WTC11 (cell line): ENCODE results near the gene ADAMTS7.

Experiments
- JAZF1 ChIP-seq: fragments of 250-450 bp; sonication (Bioruptor Pico); IDR thresholded peaks from 2 replicates; pipeline ENCODE4 v1.9.0; 2021; ENCODE audit warnings: moderate library complexity, mild to moderate bottlenecking, inconsistent platforms
- ZNF121 ChIP-seq: sonication (generic); formaldehyde crosslinking; IDR thresholded peaks from 2 replicates; pipeline ENCODE4 v1.8.0; 2023; ENCODE audit warnings: missing genetic modification reagents
- TF ChIP-seq, protein P1 (sequence below): sonication (generic); formaldehyde crosslinking; conservative IDR thresholded peaks from 2 replicates; pipeline ENCODE4 v1.8.1; 2023; ENCODE audit warnings: mild to moderate bottlenecking, low read depth, missing genetic modification reagents, moderate library complexity
- TF ChIP-seq, protein P2 (sequence below): sonication (generic); formaldehyde crosslinking; IDR thresholded peaks from 2 replicates; pipeline ENCODE4 v1.8.1; 2022; ENCODE audit warnings: low read depth, missing genetic modification reagents, borderline replicate concordance

DNA sequence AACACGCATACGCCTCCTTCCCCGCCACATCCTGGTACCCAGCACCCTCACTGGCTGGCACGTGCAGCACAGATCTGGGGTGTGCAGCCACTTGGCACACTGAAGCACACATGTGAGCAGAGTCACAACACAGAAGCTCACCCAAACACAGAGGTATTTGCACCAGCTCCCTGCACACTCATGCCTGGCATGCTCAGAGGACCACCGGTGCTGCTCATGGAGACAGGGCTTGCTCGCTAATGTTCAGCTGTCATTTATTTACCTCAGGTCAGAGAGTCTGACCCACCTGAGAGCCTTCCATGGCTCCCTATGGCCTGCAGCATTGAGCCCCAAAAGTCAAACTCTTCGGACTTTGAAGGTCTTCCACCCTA lies 70.4 kb downstream of the ADAMTS7 start:
- TF ChIP-seq, protein P1, sequence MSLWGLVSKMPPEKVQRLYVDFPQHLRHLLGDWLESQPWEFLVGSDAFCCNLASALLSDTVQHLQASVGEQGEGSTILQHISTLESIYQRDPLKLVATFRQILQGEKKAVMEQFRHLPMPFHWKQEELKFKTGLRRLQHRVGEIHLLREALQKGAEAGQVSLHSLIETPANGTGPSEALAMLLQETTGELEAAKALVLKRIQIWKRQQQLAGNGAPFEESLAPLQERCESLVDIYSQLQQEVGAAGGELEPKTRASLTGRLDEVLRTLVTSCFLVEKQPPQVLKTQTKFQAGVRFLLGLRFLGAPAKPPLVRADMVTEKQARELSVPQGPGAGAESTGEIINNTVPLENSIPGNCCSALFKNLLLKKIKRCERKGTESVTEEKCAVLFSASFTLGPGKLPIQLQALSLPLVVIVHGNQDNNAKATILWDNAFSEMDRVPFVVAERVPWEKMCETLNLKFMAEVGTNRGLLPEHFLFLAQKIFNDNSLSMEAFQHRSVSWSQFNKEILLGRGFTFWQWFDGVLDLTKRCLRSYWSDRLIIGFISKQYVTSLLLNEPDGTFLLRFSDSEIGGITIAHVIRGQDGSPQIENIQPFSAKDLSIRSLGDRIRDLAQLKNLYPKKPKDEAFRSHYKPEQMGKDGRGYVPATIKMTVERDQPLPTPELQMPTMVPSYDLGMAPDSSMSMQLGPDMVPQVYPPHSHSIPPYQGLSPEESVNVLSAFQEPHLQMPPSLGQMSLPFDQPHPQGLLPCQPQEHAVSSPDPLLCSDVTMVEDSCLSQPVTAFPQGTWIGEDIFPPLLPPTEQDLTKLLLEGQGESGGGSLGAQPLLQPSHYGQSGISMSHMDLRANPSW (CRISPR knock-in tag), result no peak
- TF ChIP-seq JAZF1 (CRISPR knock-in tag) (no peak), ZNF121 (no peak)
- TF ChIP-seq, protein P2, sequence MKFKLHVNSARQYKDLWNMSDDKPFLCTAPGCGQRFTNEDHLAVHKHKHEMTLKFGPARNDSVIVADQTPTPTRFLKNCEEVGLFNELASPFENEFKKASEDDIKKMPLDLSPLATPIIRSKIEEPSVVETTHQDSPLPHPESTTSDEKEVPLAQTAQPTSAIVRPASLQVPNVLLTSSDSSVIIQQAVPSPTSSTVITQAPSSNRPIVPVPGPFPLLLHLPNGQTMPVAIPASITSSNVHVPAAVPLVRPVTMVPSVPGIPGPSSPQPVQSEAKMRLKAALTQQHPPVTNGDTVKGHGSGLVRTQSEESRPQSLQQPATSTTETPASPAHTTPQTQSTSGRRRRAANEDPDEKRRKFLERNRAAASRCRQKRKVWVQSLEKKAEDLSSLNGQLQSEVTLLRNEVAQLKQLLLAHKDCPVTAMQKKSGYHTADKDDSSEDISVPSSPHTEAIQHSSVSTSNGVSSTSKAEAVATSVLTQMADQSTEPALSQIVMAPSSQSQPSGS (CRISPR knock-in tag), result no peak
